MCF 10A (cell line): ENCODE results near the gene NRXN3. TPM values are rescaled to one million over a fixed set of nuclear protein-coding genes. Genes with fewer than 3 reads are reported as not detected.

Experiments used
- BruUV-seq: library from RNA; stranded (reverse); fragments of 400-500 nt; replicated peaks from 2 replicates; lab custom pipeline; 2021; lab: Mats Ljungman, UMichigan
- CTCF ChIA-PET: fragments of 300-600 bp; sonication (Branson Sonifier 250); formaldehyde crosslinking; extraction: SDS; loops from one replicate; lab custom pipeline; 2021; ENCODE audit warnings: antibody characterized with exemption, inconsistent platforms; lab: Yijun Ruan, JAX
- POLR2A ChIA-PET: fragments of 300-600, 350-650 bp; sonication (Branson Sonifier 250); formaldehyde crosslinking; extraction: SDS; loops from one replicate; lab custom pipeline; 2020; ENCODE audit warnings: antibody characterized with exemption, inconsistent platforms; lab: Yijun Ruan, JAX
- DNase-seq: peaks from one replicate; pipeline ENCODE4 v3.0.0-alpha.2; 2018; ENCODE audit not compliant: unreplicated experiment
- H3K27ac Mint-ChIP-seq: one replicate; pipeline ENCODE4 v1.8.0; 2022; ENCODE audit warnings: mild to moderate bottlenecking, low read depth, mixed read lengths; ENCODE audit not compliant: unreplicated experiment
- H3K27me3 Mint-ChIP-seq: one replicate; pipeline ENCODE4 v1.8.0; 2022; ENCODE audit warnings: mixed read lengths; ENCODE audit not compliant: insufficient read depth, unreplicated experiment
- H3K36me3 Mint-ChIP-seq: one replicate; pipeline ENCODE4 v1.8.0; 2022; ENCODE audit warnings: mild to moderate bottlenecking, moderate library complexity, mixed read lengths; ENCODE audit not compliant: insufficient read depth, unreplicated experiment
- H3K4me1 Mint-ChIP-seq: one replicate; pipeline ENCODE4 v1.8.0; 2022; ENCODE audit warnings: mixed read lengths; ENCODE audit not compliant: insufficient read depth, unreplicated experiment
- H3K4me3 Mint-ChIP-seq: one replicate; pipeline ENCODE4 v1.8.0; 2022; ENCODE audit warnings: mild to moderate bottlenecking, moderate library complexity, mixed read lengths; ENCODE audit not compliant: unreplicated experiment
- H3K9me3 Mint-ChIP-seq: one replicate; pipeline ENCODE4 v1.8.0; 2022; ENCODE audit warnings: mixed read lengths; ENCODE audit not compliant: unreplicated experiment
- CTCF ChIP-seq: fragments of 200-600 bp; IDR thresholded peaks from one replicate; pipeline ENCODE4 v1.8.0; 2022; ENCODE audit warnings: antibody characterized with exemption, mild to moderate bottlenecking; ENCODE audit not compliant: unreplicated experiment
- intact Hi-C: fragments of 100-400 bp; cut with micrococcal nuclease; formaldehyde crosslinking; loops from 2 replicates; pipeline ENCODE4 v1.14.1; 2022
- total RNA-seq: library from RNA; stranded (reverse); gene quantifications from 2 replicates; pipeline ENCODE4 v1.2.3, GENCODE V29; 2022

The NRXN3 gene
- total RNA-seq, 1 experiment from 2014 or later = not detected

DNA sequence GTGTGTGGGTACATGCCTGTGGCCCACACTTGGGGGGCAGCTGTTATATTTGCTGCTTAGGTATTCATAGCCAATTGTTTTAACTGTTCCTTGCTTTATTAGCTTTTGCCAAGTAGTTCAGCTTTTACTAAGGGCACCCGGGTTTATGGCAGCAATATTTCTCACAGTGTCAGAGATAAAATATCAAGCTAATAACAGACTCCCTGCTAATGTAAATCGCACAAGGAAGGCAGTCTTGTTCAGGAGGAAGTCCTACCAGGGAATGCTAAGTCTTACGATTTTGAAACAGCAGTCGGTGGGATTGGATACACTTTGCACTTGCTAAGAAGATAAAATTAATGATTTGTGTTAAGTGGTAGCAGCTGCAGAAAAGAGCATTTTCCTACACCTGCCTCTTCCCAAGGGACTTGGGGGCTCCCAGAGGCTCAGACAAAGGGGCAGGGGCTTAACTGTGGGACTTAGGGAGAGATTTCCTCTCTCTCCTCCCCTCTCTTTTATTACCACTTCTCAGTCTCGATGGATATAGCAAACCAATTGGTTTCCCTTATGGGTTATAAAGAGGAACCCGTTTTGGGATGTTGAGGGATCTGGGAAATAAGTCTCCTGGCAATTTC, 175.1 kb downstream of the NRXN3 start:
- TF ChIP-seq CTCF = no peak
- intact Hi-C loops = no loop called here
- Mint-ChIP-seq H3K4me3 (no peak overlapping the region), H3K27ac (no peak overlapping the region), H3K36me3 (no peaks in the 10 kb centered on the region), H3K9me3 (no peaks in the 10 kb centered on the region), H3K27me3 (no peaks in the 10 kb centered on the region), H3K4me1 (no peaks in the 10 kb centered on the region)
- ChIA-PET POLR2A (no interaction called here), CTCF (no interaction called here)
- no TSS peak for BruUV-seq
- no peak for DNase-seq

DNA sequence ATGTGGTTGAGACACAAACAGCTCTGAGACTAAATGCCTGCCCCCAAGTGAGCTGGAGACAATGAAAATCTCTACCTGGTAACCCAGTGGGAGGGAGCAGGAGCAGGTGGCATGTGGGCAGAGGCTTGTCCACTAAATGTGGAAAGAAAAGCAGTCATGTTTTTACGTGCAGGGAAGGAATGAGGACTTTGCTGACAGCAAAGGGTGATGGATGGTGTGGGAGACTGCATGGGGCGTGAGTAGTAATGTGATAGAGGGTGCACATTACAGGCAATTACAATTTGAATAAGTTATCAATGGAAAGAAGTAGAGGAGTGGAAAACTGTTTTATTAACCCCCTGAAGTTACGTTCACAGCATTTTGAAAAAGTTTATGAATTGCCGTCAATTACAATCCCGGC, 176.6 kb downstream of the NRXN3 start:
- Mint-ChIP-seq H3K27ac (no peak overlapping the region), H3K36me3 (no peaks in the 10 kb centered on the region), H3K27me3 (no peaks in the 10 kb centered on the region), H3K4me3 (no peak overlapping the region), H3K9me3 (no peaks in the 10 kb centered on the region), H3K4me1 (no peaks in the 10 kb centered on the region)
- DNase-seq = no peak
- intact Hi-C loops = no loop called here
- CTCF ChIA-PET = interaction anchor here (0.9 kb wide), 1 partner anchor 37 kb away, joined by 3 read pairs; no protein-coding TSS in a partner anchor
- no peak for TF ChIP-seq CTCF
- POLR2A ChIA-PET = no interaction called here
- BruUV-seq = no TSS peak

DNA sequence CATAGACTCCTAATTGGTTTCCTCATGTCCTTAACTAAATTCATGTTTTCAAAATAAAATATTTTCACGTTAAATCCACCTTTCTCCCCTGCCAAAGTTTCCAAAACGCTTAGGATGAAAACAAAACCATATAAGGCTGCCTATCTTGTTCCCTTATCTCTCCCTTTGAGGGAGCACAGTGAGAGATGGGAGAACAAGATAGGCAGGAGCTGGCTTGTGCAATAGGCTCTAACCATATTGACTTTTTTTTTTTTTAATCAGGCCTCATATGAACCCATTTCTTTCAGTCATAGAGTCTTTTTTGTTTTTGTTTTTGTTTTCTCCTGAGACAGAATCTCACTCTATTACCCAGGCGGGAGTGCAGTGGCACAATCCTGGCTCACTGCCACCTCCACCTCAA, 184.9 kb downstream of the NRXN3 start:
- no TSS peak for BruUV-seq
- CTCF ChIA-PET = interaction anchor here (0.6 kb wide), 1 partner anchor 159 kb away, joined by 5 read pairs; no protein-coding TSS in a partner anchor
- intact Hi-C loops = no loop called here
- DNase-seq = no peak
- no peaks in the 10 kb centered on the region for H3K27me3 Mint-ChIP-seq
- POLR2A ChIA-PET = no interaction called here
- H3K4me3 Mint-ChIP-seq = no peak overlapping the region
- no peak for TF ChIP-seq CTCF
- H3K36me3 Mint-ChIP-seq = no peaks in the 10 kb centered on the region
- H3K27ac Mint-ChIP-seq = no peak overlapping the region
- H3K9me3 Mint-ChIP-seq = peaks cover 7% of the 10 kb centered on the region
- H3K4me1 Mint-ChIP-seq = no peaks in the 10 kb centered on the region

GRCh38 chr14:78356391-78356790, 186.2 kb downstream of the NRXN3 start:
- Mint-ChIP-seq H3K36me3 (no peaks in the 10 kb centered on the region), H3K4me3 (no peak overlapping the region), H3K27ac (no peak overlapping the region), H3K4me1 (no peaks in the 10 kb centered on the region), H3K27me3 (no peaks in the 10 kb centered on the region), H3K9me3 (peaks cover 7% of the 10 kb centered on the region)
- intact Hi-C loops = no loop called here
- BruUV-seq = no TSS peak
- no peak for TF ChIP-seq CTCF
- POLR2A ChIA-PET = no interaction called here
- CTCF ChIA-PET = interaction anchor here (0.6 kb wide), 1 partner anchor 540 kb away, joined by 3 read pairs; no protein-coding TSS in a partner anchor
- DNase-seq = no peak
